Vagina (tissue), 2 donors: ENCODE measurements around the gene OPTC. TPM values are rescaled to one million over a fixed set of nuclear protein-coding genes. Genes with fewer than 3 reads are reported as not detected.

Experiments used
- DNase-seq, 2 donors: peaks; one replicate each; pipeline ENCODE4 v3.0.0-alpha.2; 2017; ENCODE audit errors: extremely low spot score in 2 of 2
- H3K27ac ChIP-seq: fragments of 200-600 bp; sonication (generic); one replicate; pipeline ENCODE4 v1.5.1; 2019
- H3K27me3 ChIP-seq: fragments of 200-600 bp; sonication (generic); one replicate; pipeline ENCODE4 v1.5.1; 2019
- H3K36me3 ChIP-seq, 2 donors: fragments of 200-600 bp; sonication (generic); one replicate each; pipeline ENCODE4 v1.5.1; 2017 to 2019
- H3K4me1 ChIP-seq: fragments of 200-600 bp; sonication (generic); one replicate; pipeline ENCODE4 v1.5.1; 2019
- H3K4me3 ChIP-seq, 2 donors: fragments of 200-600 bp; sonication (generic); 1 replicate in 1 of 2; 2 replicates in 1 of 2; pipeline ENCODE4 v1.5.1; 2016 to 2019
- H3K9me3 ChIP-seq: fragments of 200-600 bp; sonication (generic); one replicate; pipeline ENCODE4 v1.5.1; 2019
- CTCF ChIP-seq, 3 experiments: fragments of 450-650 bp in 2 of 3; fragments of 200-600 bp in 1 of 3; sonication (generic) in 1 of 3; IDR thresholded peaks; one replicate each; pipeline ENCODE4 v1.5.1; 2017 to 2019; ENCODE audit warnings: antibody characterized with exemption in 3 of 3, mild to moderate bottlenecking in 2 of 3, moderate library complexity in 2 of 3
- POLR2A ChIP-seq, 2 donors: fragments of 450-650 bp; IDR thresholded peaks; one replicate each; pipeline ENCODE4 v1.6.1; 2017; ENCODE audit warnings: antibody characterized with exemption in 2 of 2, mild to moderate bottlenecking in 2 of 2, moderate library complexity in 2 of 2
- POLR2AphosphoS5 ChIP-seq, 2 donors: sonication (generic); formaldehyde crosslinking; IDR thresholded peaks; one replicate each; pipeline ENCODE4 v1.9.0; 2017; ENCODE audit warnings: antibody characterized with exemption in 2 of 2, mild to moderate bottlenecking in 2 of 2, low read depth in 1 of 2; ENCODE audit not compliant: insufficient read depth in 1 of 2
- intact Hi-C: fragments of 100-400 bp; cut with DNase I; formaldehyde crosslinking; loops from one replicate; pipeline ENCODE4 v1.15.1; 2023
- total RNA-seq: library from RNA; depleted of rRNA; stranded (reverse); fragments of >200 nt; gene quantifications from one replicate; pipeline ENCODE4 v1.2.3, GENCODE V29; 2016

Gene OPTC
- total RNA-seq, 1 donor from 2014 or later: not detected

- H3K4me3 ChIP-seq: peak overlapping the region; percentile 25 to 49
- peaks cover 0 to 15% of the 10 kb centered on the region in 2 donors for H3K36me3 ChIP-seq
- intact Hi-C loops: no loop called here
- peak overlapping the region; percentile 93 for H3K27ac ChIP-seq
- no peaks in the 10 kb centered on the region for H3K9me3 ChIP-seq
- DNase-seq: no peak
- no peaks in the 10 kb centered on the region for H3K27me3 ChIP-seq
- H3K4me1 ChIP-seq: peaks cover 64% of the 10 kb centered on the region
- TF ChIP-seq POLR2A (IDR thresholded peaks at IDR 0.05) (no peak), CTCF (IDR thresholded peaks at IDR 0.05) (no peak), POLR2AphosphoS5 (IDR thresholded peaks at IDR 0.05; ENCODE audit: insufficient read depth in 1 of 2, low read depth in 1 of 2) (no peak)
Observed at GRCh38 chr1:203479646-203480045, 14.3 kb upstream of the OPTC start.

GRCh38 chr1:203480084-203480483 lies 13.9 kb upstream of the OPTC start:
- H3K4me1 ChIP-seq: peaks cover 67% of the 10 kb centered on the region
- intact Hi-C loops: no loop called here
- TF ChIP-seq POLR2A (IDR thresholded peaks at IDR 0.05): peak in 1 of 2 donors; percentile 24
- TF ChIP-seq POLR2AphosphoS5 (IDR thresholded peaks at IDR 0.05; ENCODE audit: insufficient read depth in 1 of 2, low read depth in 1 of 2): no peak
- peak in 1 of 3 experiments; percentile 70 for TF ChIP-seq CTCF (IDR thresholded peaks at IDR 0.05)
- DNase-seq: no peak
- H3K27ac ChIP-seq: peak overlapping the region; percentile 93
- H3K9me3 ChIP-seq: no peaks in the 10 kb centered on the region
- H3K36me3 ChIP-seq: peaks cover 0 to 15% of the 10 kb centered on the region in 2 donors
- no peaks in the 10 kb centered on the region for H3K27me3 ChIP-seq
- H3K4me3 ChIP-seq: peak overlapping the region; percentile 25 to 49

- TF ChIP-seq POLR2AphosphoS5 (IDR thresholded peaks at IDR 0.05; ENCODE audit: insufficient read depth in 1 of 2, low read depth in 1 of 2): peak; percentile 75 to 78
- no peak for TF ChIP-seq CTCF (IDR thresholded peaks at IDR 0.05)
- TF ChIP-seq POLR2A (IDR thresholded peaks at IDR 0.05): peak in 1 of 2 donors; percentile 7
- Histone ChIP-seq H3K9me3 (no peaks in the 10 kb centered on the region), H3K4me1 (peaks cover 62% of the 10 kb centered on the region), H3K4me3 (peak overlapping the region; percentile 25 to 49), H3K27me3 (no peaks in the 10 kb centered on the region), H3K36me3 (peaks cover 0 to 15% of the 10 kb centered on the region in 2 donors), H3K27ac (peak overlapping the region; percentile 93)
- intact Hi-C loops: no loop called here
- DNase-seq: no peak
Observed at GRCh38 chr1:203480525-203481084, 13.3 kb upstream of the OPTC start.

GRCh38 chr1:203481196-203481595 lies 12.8 kb upstream of the OPTC start:
- peaks cover 0 to 15% of the 10 kb centered on the region in 2 donors for H3K36me3 ChIP-seq
- peak overlapping the region; percentile 93 for H3K27ac ChIP-seq
- no peaks in the 10 kb centered on the region for H3K27me3 ChIP-seq
- intact Hi-C loops: no loop called here
- TF ChIP-seq POLR2A (IDR thresholded peaks at IDR 0.05) (no peak), POLR2AphosphoS5 (IDR thresholded peaks at IDR 0.05; ENCODE audit: insufficient read depth in 1 of 2, low read depth in 1 of 2) (no peak), CTCF (IDR thresholded peaks at IDR 0.05) (no peak)
- H3K4me1 ChIP-seq: peaks cover 63% of the 10 kb centered on the region
- DNase-seq: no peak
- no peaks in the 10 kb centered on the region for H3K9me3 ChIP-seq
- peak overlapping the region; percentile 25 to 49 for H3K4me3 ChIP-seq
